Glutamatergic neuron (in vitro differentiated cells): ENCODE measurements around the gene LAMB3. TPM values are rescaled to one million over a fixed set of nuclear protein-coding genes. Genes with fewer than 3 reads are reported as not detected.

Experiments used
- DNase-seq: peaks from one replicate; pipeline ENCODE4 v3.0.0; 2022
- H3K27ac Mint-ChIP-seq: one replicate; pipeline ENCODE4 v1.8.0; 2020; ENCODE audit warnings: mild to moderate bottlenecking, mixed read lengths, inconsistent platforms; ENCODE audit not compliant: unreplicated experiment
- H3K27me3 Mint-ChIP-seq: one replicate; pipeline ENCODE4 v1.8.0; 2020; ENCODE audit warnings: mild to moderate bottlenecking, moderate library complexity, mixed read lengths, inconsistent platforms; ENCODE audit not compliant: unreplicated experiment
- H3K36me3 Mint-ChIP-seq: one replicate; pipeline ENCODE4 v1.8.0; 2020; ENCODE audit warnings: mild to moderate bottlenecking, mixed read lengths, inconsistent platforms; ENCODE audit not compliant: unreplicated experiment
- H3K4me1 Mint-ChIP-seq: one replicate; pipeline ENCODE4 v1.8.0; 2020; ENCODE audit warnings: mild to moderate bottlenecking, low read depth, mixed read lengths, inconsistent platforms; ENCODE audit not compliant: unreplicated experiment
- H3K4me3 Mint-ChIP-seq: one replicate; pipeline ENCODE4 v1.8.0; 2020; ENCODE audit warnings: mild to moderate bottlenecking, mixed read lengths, inconsistent platforms; ENCODE audit not compliant: unreplicated experiment
- H3K9me3 Mint-ChIP-seq: one replicate; pipeline ENCODE4 v1.8.0; 2020; ENCODE audit warnings: mild to moderate bottlenecking, moderate library complexity, mixed read lengths, inconsistent platforms; ENCODE audit not compliant: unreplicated experiment
- CTCF ChIP-seq: fragments of 200-600 bp; sonication (generic); IDR thresholded peaks from one replicate; pipeline ENCODE4 v1.5.0; 2021; ENCODE audit not compliant: partially characterized antibody, unreplicated experiment
- total RNA-seq: library from RNA; stranded (reverse); fragmentation: NEBNext Ultra II Directional; extraction: Animal tissue kit (Norgen Biotek cat#: 25700); gene quantifications from one replicate; pipeline ENCODE4 v1.2.1, GENCODE V29; 2021; ENCODE audit not compliant: unreplicated experiment

The LAMB3 gene
- total RNA-seq, 1 donor from 2014 or later = 0.54 TPM

- TF ChIP-seq CTCF = no peak
- no peak for DNase-seq
- Mint-ChIP-seq H3K9me3 (peaks cover 8% of the 10 kb centered on the region), H3K4me3 (no peak overlapping the region), H3K4me1 (no peaks in the 10 kb centered on the region), H3K36me3 (peaks cover 5% of the 10 kb centered on the region), H3K27me3 (peaks cover 3% of the 10 kb centered on the region), H3K27ac (no peak overlapping the region)
Observed at GRCh38 chr1:209614906-209615305, 37.3 kb downstream of the LAMB3 start.

- Mint-ChIP-seq H3K36me3 (peaks cover 5% of the 10 kb centered on the region), H3K27ac (no peak overlapping the region), H3K9me3 (peaks cover 8% of the 10 kb centered on the region), H3K4me3 (no peak overlapping the region), H3K4me1 (no peaks in the 10 kb centered on the region), H3K27me3 (peaks cover 3% of the 10 kb centered on the region)
- DNase-seq = no peak
- no peak for TF ChIP-seq CTCF
Observed at GRCh38 chr1:209614151-209614420, 38.1 kb downstream of the LAMB3 start.

- no peak for DNase-seq
- no peak overlapping the region for H3K4me3 Mint-ChIP-seq
- TF ChIP-seq CTCF = no peak
- H3K9me3 Mint-ChIP-seq = peaks cover 8% of the 10 kb centered on the region
- no peaks in the 10 kb centered on the region for H3K4me1 Mint-ChIP-seq
- no peak overlapping the region for H3K27ac Mint-ChIP-seq
- H3K27me3 Mint-ChIP-seq = peaks cover 3% of the 10 kb centered on the region
- H3K36me3 Mint-ChIP-seq = peaks cover 5% of the 10 kb centered on the region
Observed at GRCh38 chr1:209613400-209614150, 38.6 kb downstream of the LAMB3 start.

- Mint-ChIP-seq H3K27me3 (peaks cover 3% of the 10 kb centered on the region), H3K27ac (no peak overlapping the region), H3K36me3 (peaks cover 5% of the 10 kb centered on the region), H3K4me1 (no peaks in the 10 kb centered on the region), H3K9me3 (peaks cover 9% of the 10 kb centered on the region), H3K4me3 (no peak overlapping the region)
- no peak for TF ChIP-seq CTCF
- DNase-seq = no peak
Observed at GRCh38 chr1:209612646-209613399, 39.4 kb downstream of the LAMB3 start.

GRCh38 chr1:209611771-209612570 is 40.3 kb downstream of the LAMB3 start:
- Mint-ChIP-seq H3K4me3 (no peak overlapping the region), H3K4me1 (no peaks in the 10 kb centered on the region), H3K36me3 (peaks cover 5% of the 10 kb centered on the region), H3K27me3 (peaks cover 3% of the 10 kb centered on the region), H3K27ac (no peak overlapping the region), H3K9me3 (peaks cover 7% of the 10 kb centered on the region)
- peak; percentile 13 for TF ChIP-seq CTCF
- no peak for DNase-seq
